HG03439 (cell line): ENCODE measurements around the gene CDC34.

Experiments used
- ATAC-seq: cut with Tn5 transposase; IDR thresholded peaks from one replicate; pipeline ENCODE4 v1.9.1; 2021; ENCODE audit warnings: mild to moderate bottlenecking, moderate library complexity; ENCODE audit not compliant: unreplicated experiment

Gene CDC34

DNA sequence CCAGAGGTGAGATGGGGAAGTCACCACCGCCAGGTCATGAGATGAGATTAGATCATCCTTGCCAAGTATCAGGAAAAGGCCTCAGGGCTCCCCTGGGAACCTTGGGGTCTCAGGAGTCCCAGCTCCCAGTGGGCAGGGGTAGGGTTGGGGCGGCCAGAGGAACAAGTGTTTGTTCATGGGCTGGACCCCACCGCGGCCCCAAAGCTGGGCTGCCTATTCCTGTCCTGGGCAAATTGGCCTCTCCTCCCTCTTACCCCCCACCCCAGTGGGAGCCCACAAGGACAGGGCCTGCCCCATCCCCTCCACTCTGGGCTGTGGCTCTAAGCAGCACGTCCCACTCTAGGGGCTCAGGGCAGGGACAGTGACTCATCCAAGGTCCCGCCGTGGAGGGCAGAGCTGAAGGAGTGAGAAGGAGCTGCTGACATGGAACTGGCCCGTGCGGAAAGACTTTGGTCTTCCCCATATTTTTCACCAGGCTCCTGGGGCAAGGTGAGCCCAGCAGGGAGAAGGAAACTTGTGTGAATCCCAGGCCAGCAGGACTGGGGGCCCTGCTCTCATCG, 54.1 kb downstream of the CDC34 start:
- no peak for ATAC-seq

DNA sequence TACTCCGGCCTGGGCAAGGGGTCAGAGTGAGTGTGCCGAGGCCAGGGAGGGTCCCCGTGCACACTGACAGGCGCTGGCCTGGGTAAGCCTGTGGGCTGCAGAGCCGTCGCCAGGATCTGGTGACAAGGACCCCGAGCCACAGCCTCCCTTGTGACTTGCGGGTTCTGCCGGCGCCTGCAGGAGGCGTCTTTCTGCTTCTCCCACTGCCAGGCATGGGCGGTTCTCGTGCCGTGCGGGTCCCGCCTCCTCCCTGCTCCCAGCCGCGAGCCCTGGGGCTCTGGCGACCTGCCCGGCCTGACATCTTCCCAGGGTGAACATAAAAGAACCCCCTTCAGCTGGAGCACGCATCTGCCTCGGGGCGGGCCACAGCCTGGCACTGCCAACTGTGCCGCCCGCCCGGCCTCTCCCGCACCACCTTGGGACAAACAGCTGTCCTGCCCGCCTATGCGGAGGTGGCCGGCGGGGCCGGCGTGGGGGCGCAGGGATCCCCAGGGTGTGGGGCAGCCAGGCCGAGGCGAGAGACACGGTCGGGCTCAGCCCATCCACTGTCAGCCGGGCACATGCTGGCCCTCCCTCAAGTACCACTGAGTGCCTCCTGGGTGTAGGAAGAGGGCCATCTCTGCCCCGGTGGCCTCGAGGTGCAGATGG, 56.7 kb downstream of the CDC34 start:
- no peak for ATAC-seq

DNA sequence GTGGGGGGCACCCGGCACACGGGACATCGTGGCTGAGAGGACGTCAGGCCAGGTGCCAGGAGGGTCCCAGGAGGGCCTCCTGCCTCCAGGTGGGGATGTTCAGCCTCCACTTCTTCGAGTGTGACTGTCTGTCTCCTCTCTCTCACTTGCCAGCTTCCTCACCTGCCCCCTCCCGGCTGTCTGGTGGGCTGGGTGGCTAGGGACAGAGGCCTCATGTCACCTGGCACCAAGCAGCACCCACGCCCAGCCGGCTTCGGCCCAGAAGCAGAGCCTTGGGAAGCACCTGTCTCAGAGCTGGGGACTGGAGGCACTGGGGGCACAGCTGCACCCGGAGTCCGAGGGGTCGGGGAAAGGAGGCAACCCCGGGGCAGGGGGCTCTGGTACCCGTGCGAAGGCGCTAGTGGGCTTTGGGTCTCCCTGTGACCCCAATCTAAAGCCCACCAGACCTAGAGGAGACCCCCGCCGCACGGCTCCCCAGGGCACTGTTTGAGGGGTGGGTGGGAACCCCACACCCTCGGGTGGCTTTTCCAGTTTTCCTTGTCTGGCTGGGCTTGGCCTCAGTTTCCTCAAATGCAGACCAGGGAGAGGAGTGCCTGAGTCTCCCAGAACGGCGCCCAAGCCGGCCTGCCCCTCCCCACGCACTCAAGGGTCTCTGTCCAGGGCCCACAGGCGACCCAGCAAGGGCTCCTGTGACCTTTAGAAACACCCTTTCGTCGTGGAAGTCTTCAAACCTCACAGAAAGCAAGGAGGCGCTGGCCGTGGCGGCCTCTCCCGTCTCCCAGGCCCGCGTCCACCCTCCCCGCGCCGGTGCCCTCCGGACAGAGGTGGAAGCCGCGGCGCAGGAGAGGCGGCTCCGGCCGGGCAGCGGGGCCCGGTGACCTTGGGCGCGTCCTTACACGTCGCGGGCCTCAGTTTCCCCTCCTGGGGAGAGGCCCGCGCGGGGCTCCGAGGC, 57.5 kb downstream of the CDC34 start:
- no peak for ATAC-seq

DNA sequence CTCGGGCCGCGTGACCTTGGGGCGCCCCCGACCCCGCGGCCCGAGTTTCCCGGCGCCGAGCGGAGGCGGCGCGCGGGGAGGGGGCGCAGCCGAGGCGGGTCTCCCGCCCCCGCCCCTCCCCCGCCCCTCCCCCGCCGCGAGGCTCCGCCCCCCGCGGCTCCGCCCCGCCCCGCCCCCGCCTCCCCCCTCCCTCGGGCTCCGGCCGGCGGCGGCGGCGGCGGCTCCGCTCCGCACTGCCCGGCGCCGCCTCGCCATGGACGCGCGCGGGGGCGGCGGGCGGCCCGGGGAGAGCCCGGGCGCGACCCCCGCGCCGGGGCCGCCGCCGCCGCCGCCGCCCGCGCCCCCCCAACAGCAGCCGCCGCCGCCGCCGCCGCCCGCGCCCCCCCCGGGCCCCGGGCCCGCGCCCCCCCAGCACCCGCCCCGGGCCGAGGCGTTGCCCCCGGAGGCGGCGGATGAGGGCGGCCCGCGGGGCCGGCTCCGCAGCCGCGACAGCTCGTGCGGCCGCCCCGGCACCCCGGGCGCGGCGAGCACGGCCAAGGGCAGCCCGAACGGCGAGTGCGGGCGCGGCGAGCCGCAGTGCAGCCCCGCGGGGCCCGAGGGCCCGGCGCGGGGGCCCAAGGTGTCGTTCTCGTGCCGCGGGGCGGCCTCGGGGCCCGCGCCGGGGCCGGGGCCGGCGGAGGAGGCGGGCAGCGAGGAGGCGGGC, 58.3 kb downstream of the CDC34 start, which contains the start of gene HCN2:
TSS of gene HCN2 (plus strand) at position 189 of the 703 bp plus-strand sequence. CDS start at position 254, 65 bp downstream.
- ATAC-seq: no peak

DNA sequence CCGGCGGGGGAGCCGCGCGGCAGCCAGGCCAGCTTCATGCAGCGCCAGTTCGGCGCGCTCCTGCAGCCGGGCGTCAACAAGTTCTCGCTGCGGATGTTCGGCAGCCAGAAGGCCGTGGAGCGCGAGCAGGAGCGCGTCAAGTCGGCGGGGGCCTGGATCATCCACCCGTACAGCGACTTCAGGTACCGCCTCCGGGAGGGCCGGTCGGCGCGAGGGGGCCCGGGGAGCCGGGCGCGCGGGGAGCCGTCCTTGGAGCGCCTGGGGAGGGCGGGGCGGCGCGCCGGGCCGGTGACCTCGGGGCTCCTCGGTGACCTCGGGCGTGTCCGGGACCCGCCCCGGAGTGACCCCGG, 58.8 kb downstream of the CDC34 start:
- no peak for ATAC-seq

DNA sequence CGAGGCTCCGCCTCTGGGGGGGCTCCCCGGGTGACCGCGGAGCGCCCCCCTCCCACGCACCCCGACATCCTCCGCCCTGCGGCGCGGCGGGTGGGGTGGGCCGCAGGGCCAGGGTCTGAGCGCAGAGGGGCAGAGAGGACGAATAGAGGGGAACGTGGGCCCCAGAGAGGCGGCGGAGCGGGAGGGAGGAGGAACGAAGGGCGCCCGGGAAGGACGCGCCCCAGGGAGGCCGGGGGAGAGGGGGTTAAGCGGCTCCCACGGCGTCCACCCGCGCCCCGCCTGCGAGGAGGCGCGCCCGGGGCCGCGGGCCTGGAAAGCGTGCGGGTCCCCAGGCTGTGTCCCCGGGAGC, 59.2 kb downstream of the CDC34 start:
- no peak for ATAC-seq

DNA sequence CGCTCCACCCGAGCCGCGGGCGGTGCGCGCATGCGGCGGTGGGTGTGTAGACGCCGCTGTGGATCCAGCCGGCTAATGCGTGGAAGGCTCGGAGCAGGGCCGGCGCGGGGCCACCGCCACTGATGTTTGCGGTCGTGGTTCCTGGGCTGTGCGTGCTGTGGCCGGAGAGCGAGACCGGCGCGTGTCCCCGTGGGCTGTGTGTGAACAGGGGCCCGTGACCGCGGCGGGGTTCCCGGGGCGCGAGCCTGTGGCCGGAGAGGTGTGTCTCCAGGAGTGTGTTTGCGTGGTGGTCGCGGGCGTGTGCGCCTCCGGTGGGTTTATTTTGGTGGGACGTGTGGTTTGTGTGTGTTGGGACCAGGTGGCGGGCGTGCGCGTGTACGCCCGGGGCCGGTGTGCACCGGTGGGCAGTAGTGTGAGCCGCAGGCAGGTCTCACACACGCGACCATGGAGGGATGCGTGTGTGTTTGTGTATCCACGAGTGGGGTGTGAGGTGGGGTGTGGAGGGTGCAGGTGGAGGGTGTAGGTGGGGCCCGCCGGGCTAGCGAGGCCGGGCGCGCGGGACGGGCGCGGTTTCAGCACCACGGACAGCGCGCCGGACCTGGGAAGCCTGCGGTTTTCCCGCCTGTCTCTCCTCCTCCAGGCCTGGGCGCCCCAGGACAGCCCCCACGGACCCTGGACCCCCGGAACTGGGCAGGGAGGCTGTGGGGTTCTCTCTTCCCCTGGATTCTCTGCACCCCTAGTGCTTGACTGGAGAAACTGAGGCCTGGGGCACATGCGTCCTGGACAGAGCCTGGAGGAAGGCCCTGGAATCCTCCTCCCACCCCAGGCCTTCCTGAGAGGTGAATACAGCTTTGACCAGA, 59.8 kb downstream of the CDC34 start:
- no peak for ATAC-seq
